H9 (cell line): ENCODE results near the gene CRACDL. TPM values are rescaled to one million over a fixed set of nuclear protein-coding genes. Genes with fewer than 3 reads are reported as not detected.

ENCODE experiments used
- DNase-seq: peaks from one replicate; pipeline ENCODE4 v3.0.0-alpha.2; 2017
- H2AFZ ChIP-seq: one replicate; pipeline ENCODE4 v1.6.1; 2013; ENCODE audit warnings: mild to moderate bottlenecking, low read length, control low read depth, moderate library complexity
- H2AK5ac ChIP-seq: 2 replicates; pipeline ENCODE4 v1.6.1; 2013; ENCODE audit warnings: low read length, control low read depth, mixed read lengths; ENCODE audit not compliant: insufficient read length
- H2BK120ac ChIP-seq: one replicate; pipeline ENCODE4 v1.6.1; 2013; ENCODE audit warnings: low read depth, mild to moderate bottlenecking, low read length, control low read depth, inconsistent platforms; ENCODE audit not compliant: poor library complexity, severe bottlenecking
- H2BK12ac ChIP-seq: 2 replicates; pipeline ENCODE4 v1.6.1; 2013; ENCODE audit warnings: low read length, control low read depth, mixed read lengths, low read depth; ENCODE audit not compliant: insufficient read length
- H2BK15ac ChIP-seq: 2 replicates; pipeline ENCODE4 v1.6.1; 2013; ENCODE audit warnings: low read depth, low read length, control low read depth
- H2BK20ac ChIP-seq: one replicate; pipeline ENCODE4 v1.6.1; 2013; ENCODE audit warnings: low read depth, mild to moderate bottlenecking, low read length, control low read depth, inconsistent platforms; ENCODE audit not compliant: poor library complexity, severe bottlenecking
- H2BK5ac ChIP-seq: 2 replicates; pipeline ENCODE4 v1.6.1; 2013; ENCODE audit warnings: low read length, control low read depth, mixed read lengths; ENCODE audit not compliant: insufficient read length
- H3K14ac ChIP-seq: 2 replicates; pipeline ENCODE4 v1.6.1; 2013; ENCODE audit warnings: low read length, control low read depth; ENCODE audit not compliant: insufficient read depth
- H3K18ac ChIP-seq: 2 replicates; pipeline ENCODE4 v1.6.1; 2013; ENCODE audit warnings: low read depth, mild to moderate bottlenecking, mixed read lengths, low read length, control low read depth; ENCODE audit not compliant: insufficient read length
- H3K23ac ChIP-seq: 2 replicates; pipeline ENCODE4 v1.6.1; 2013; ENCODE audit warnings: low read length, control low read depth, mixed read lengths, low read depth; ENCODE audit not compliant: insufficient read length
- H3K23me2 ChIP-seq: 2 replicates; pipeline ENCODE4 v1.6.1; 2013; ENCODE audit warnings: low read depth, mild to moderate bottlenecking, mixed read lengths, low read length, control low read depth; ENCODE audit not compliant: insufficient read length, poor library complexity, severe bottlenecking
- H3K27ac ChIP-seq: 2 replicates; pipeline ENCODE4 v1.5.1; 2013; ENCODE audit warnings: low read length, control low read depth, mixed read lengths, low read depth; ENCODE audit not compliant: insufficient read length
- H3K27me3 ChIP-seq: 2 replicates; pipeline ENCODE4 v1.6.1; 2013; ENCODE audit warnings: low read length, control low read depth, inconsistent platforms; ENCODE audit not compliant: insufficient read depth
- H3K4ac ChIP-seq: 2 replicates; pipeline ENCODE4 v1.6.1; 2013; ENCODE audit warnings: low read depth, mild to moderate bottlenecking, control low read depth, inconsistent platforms, low read length, moderate library complexity
- H3K4me1 ChIP-seq: 2 replicates; pipeline ENCODE4 v1.6.1; 2013; ENCODE audit warnings: low read length, control low read depth, inconsistent platforms; ENCODE audit not compliant: insufficient read depth
- H3K4me2 ChIP-seq: 2 replicates; pipeline ENCODE4 v1.6.1; 2013; ENCODE audit warnings: low read length, control low read depth, mixed read lengths; ENCODE audit not compliant: insufficient read length, insufficient read depth
- H3K56ac ChIP-seq: 2 replicates; pipeline ENCODE4 v1.6.1; 2013; ENCODE audit warnings: low read depth, mild to moderate bottlenecking, mixed read lengths, low read length, control low read depth; ENCODE audit not compliant: insufficient read length
- H3K79me1 ChIP-seq: 2 replicates; pipeline ENCODE4 v1.6.1; 2013; ENCODE audit warnings: low read depth, mild to moderate bottlenecking, moderate library complexity, low read length, control low read depth, inconsistent platforms; ENCODE audit not compliant: insufficient read depth, poor library complexity, severe bottlenecking
- H3K79me2 ChIP-seq: 2 replicates; pipeline ENCODE4 v1.6.1; 2013; ENCODE audit warnings: low read length, control low read depth, inconsistent platforms; ENCODE audit not compliant: insufficient read depth
- H3K9ac ChIP-seq: 2 replicates; pipeline ENCODE4 v1.6.1; 2013; ENCODE audit warnings: low read length, control low read depth, mixed read lengths; ENCODE audit not compliant: insufficient read length; ENCODE audit errors: extremely low read depth
- H3K9me3 ChIP-seq: one replicate; pipeline ENCODE4 v1.6.1; 2013; ENCODE audit warnings: low read depth, low read length, inconsistent platforms; ENCODE audit not compliant: control insufficient read depth
- H3T11ph ChIP-seq: one replicate; pipeline ENCODE4 v1.6.1; 2013; ENCODE audit warnings: mild to moderate bottlenecking, low read length, control low read depth, inconsistent platforms
- H4K20me1 ChIP-seq: one replicate; pipeline ENCODE4 v1.6.1; 2013; ENCODE audit not compliant: control insufficient read depth, insufficient read length, insufficient read depth
- H4K5ac ChIP-seq: 2 replicates; pipeline ENCODE4 v1.6.1; 2013; ENCODE audit warnings: low read depth, mild to moderate bottlenecking, mixed read lengths, low read length, control low read depth; ENCODE audit not compliant: insufficient read length
- H4K8ac ChIP-seq: replicated peaks from 2 replicates; pipeline ENCODE4 v1.6.1; 2013; ENCODE audit warnings: low read length, control low read depth, mixed read lengths, low read depth; ENCODE audit not compliant: insufficient read length
- H4K91ac ChIP-seq: 2 replicates; pipeline ENCODE4 v1.6.1; 2013; ENCODE audit warnings: low read depth, mild to moderate bottlenecking, moderate library complexity, mixed read lengths, low read length, control low read depth; ENCODE audit not compliant: insufficient read length
- H3K27ac Mint-ChIP-seq, 3 experiments: 2 replicates in 2 of 3; 3 replicates in 1 of 3; pipeline ENCODE4 v1.8.0; 2020 to 2021; ENCODE audit warnings: mixed read lengths in 3 of 3, mild to moderate bottlenecking in 1 of 3, moderate library complexity in 1 of 3
- H3K27me3 Mint-ChIP-seq: 2 replicates; pipeline ENCODE4 v1.8.0; 2021; ENCODE audit warnings: low read depth, mild to moderate bottlenecking, moderate library complexity, mixed read lengths
- H3K36me3 Mint-ChIP-seq, 3 experiments: 2 replicates in 2 of 3; 3 replicates in 1 of 3; pipeline ENCODE4 v1.8.0; 2020 to 2021; ENCODE audit warnings: low read depth in 3 of 3, mixed read lengths in 3 of 3; ENCODE audit not compliant: insufficient read depth in 1 of 3
- H3K4me1 Mint-ChIP-seq, 2 experiments: 2 replicates each; pipeline ENCODE4 v1.8.0; 2020; ENCODE audit warnings: mixed read lengths in 2 of 2
- H3K4me3 Mint-ChIP-seq, 2 experiments: 2 replicates in 1 of 2; 3 replicates in 1 of 2; pipeline ENCODE4 v1.8.0; 2020 to 2021; ENCODE audit warnings: mild to moderate bottlenecking in 2 of 2, mixed read lengths in 2 of 2, moderate library complexity in 1 of 2
- H3K9me3 Mint-ChIP-seq, 2 experiments: 2 replicates in 1 of 2; 3 replicates in 1 of 2; pipeline ENCODE4 v1.8.0; 2020; ENCODE audit warnings: mild to moderate bottlenecking in 2 of 2, mixed read lengths in 2 of 2, moderate library complexity in 1 of 2
- WGBS: extraction: QIAGEN DNeasy Blood & Tissue Kit; methylation state at CpG from one replicate; pipeline ENCODE4 v1.1.7; 2013; ENCODE audit warnings: missing lambda C conversion rate, low lambda C conversion rate, mixed read lengths; ENCODE audit not compliant: insufficient read length; ENCODE audit errors: extremely low coverage; 5-methylcytosine and 5-hydroxymethylcytosine counted together
- total RNA-seq: library from RNA; stranded (reverse); gene quantifications from 2 replicates; pipeline ENCODE4 v1.2.1, GENCODE V29; 2021
- TF ChIP-seq, protein P1 (sequence below): fragments of 200-600 bp; sonication (generic); conservative IDR thresholded peaks from 3 replicates; pipeline ENCODE4 v1.8.0; 2021; ENCODE audit warnings: antibody characterized with exemption, mild to moderate bottlenecking

The CRACDL gene
- total RNA-seq, 1 experiment from 2014 or later: 0.48 TPM

- peaks cover 2% of the 10 kb centered on the region; the same call in 1 of the 2 replicates for H3K4me1 ChIP-seq
- no peaks in the 10 kb centered on the region for H3K23me2 ChIP-seq
- peaks cover 5% of the 10 kb centered on the region for H3K27me3 Mint-ChIP-seq
- H2BK20ac ChIP-seq: no peak overlapping the region
- no peak overlapping the region for H2BK5ac ChIP-seq
- TF ChIP-seq, protein P1, sequence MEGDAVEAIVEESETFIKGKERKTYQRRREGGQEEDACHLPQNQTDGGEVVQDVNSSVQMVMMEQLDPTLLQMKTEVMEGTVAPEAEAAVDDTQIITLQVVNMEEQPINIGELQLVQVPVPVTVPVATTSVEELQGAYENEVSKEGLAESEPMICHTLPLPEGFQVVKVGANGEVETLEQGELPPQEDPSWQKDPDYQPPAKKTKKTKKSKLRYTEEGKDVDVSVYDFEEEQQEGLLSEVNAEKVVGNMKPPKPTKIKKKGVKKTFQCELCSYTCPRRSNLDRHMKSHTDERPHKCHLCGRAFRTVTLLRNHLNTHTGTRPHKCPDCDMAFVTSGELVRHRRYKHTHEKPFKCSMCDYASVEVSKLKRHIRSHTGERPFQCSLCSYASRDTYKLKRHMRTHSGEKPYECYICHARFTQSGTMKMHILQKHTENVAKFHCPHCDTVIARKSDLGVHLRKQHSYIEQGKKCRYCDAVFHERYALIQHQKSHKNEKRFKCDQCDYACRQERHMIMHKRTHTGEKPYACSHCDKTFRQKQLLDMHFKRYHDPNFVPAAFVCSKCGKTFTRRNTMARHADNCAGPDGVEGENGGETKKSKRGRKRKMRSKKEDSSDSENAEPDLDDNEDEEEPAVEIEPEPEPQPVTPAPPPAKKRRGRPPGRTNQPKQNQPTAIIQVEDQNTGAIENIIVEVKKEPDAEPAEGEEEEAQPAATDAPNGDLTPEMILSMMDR: no peak
- peaks cover 35 to 46% of the 10 kb centered on the region in 2 experiments for H3K4me1 Mint-ChIP-seq
- no CpG with 5 or more reads among the region's 17 CpGs for WGBS
- no peaks in the 10 kb centered on the region for H3K27me3 ChIP-seq
- no peak for DNase-seq
- no peak overlapping the region for H3K9ac ChIP-seq
- H3K27ac ChIP-seq: no peak overlapping the region
- no peaks in the 10 kb centered on the region for H3K79me2 ChIP-seq
- peaks cover 0 to 2% of the 10 kb centered on the region in 2 experiments; a peak in 2 of 5 replicates for H3K9me3 Mint-ChIP-seq
- no peak overlapping the region for H4K91ac ChIP-seq
- H4K5ac ChIP-seq: no peak overlapping the region
- no peak overlapping the region for H3K14ac ChIP-seq
- no peak overlapping the region for H3K56ac ChIP-seq
- H3K27ac Mint-ChIP-seq: peak overlapping the region in 2 of 3 experiments; percentile 1 to 39; a peak in 2 of 7 replicates
- H2AK5ac ChIP-seq: no peak overlapping the region
- H3K4me3 Mint-ChIP-seq: no peak overlapping the region; a peak in 1 of 5 replicates
- H3K18ac ChIP-seq: no peak overlapping the region
- H3K36me3 Mint-ChIP-seq: no peaks in the 10 kb centered on the region
- H3K9me3 ChIP-seq: no peaks in the 10 kb centered on the region
- no peak overlapping the region for H2BK12ac ChIP-seq
- peaks cover 2% of the 10 kb centered on the region for H4K20me1 ChIP-seq
- H3T11ph ChIP-seq: no peak overlapping the region
- H4K8ac ChIP-seq: no peak overlapping the region
- H3K79me1 ChIP-seq: no peaks in the 10 kb centered on the region
- no peak overlapping the region for H3K23ac ChIP-seq
- no peak overlapping the region for H2BK15ac ChIP-seq
- no peak overlapping the region for H3K4ac ChIP-seq
- no peak overlapping the region for H3K4me2 ChIP-seq
- no peak overlapping the region for H2AFZ ChIP-seq
- no peak overlapping the region for H2BK120ac ChIP-seq
These were observed 164.1 kb downstream of the CRACDL start for GRCh38 chr2:98771721-98772524.
